ENCODE data around the gene NTRK2. TPM values are rescaled to one million over a fixed set of nuclear protein-coding genes. Genes with fewer than 3 reads are reported as not detected.
A peak's percentile ranks its signal among the peaks of the same experiment; 100 is the strongest.

NTRK2 gene
- total RNA-seq, 2 experiments from 2014 or later, result 0.06 TPM; not detected in 1

DNA sequence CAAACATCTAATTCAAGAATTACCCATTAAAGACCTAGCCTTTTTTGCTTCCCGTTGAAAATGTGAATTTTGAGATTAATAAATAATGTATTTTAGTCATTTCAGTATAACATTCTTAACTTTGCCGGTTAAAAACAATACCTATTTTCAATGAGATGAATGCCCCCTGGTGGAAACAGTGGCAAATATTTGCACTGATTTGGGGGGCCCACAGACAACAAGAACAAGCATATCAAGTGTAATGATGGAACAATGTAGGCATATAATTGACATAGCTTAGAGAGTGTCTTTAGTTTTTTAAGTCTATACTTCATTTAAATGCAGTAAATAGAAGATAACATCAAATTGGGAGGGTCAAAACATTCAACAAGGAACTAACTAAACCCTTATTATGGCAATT lies 111.9 kb downstream of the NTRK2 start:
- no peaks in the 10 kb centered on the region for H3K9me2 ChIP-seq (ENCODE audit: insufficient read depth, low read length)
- no peak overlapping the region for H3K27ac ChIP-seq (ENCODE audit: low read depth, low read length, poor library complexity, severe bottlenecking)

DNA sequence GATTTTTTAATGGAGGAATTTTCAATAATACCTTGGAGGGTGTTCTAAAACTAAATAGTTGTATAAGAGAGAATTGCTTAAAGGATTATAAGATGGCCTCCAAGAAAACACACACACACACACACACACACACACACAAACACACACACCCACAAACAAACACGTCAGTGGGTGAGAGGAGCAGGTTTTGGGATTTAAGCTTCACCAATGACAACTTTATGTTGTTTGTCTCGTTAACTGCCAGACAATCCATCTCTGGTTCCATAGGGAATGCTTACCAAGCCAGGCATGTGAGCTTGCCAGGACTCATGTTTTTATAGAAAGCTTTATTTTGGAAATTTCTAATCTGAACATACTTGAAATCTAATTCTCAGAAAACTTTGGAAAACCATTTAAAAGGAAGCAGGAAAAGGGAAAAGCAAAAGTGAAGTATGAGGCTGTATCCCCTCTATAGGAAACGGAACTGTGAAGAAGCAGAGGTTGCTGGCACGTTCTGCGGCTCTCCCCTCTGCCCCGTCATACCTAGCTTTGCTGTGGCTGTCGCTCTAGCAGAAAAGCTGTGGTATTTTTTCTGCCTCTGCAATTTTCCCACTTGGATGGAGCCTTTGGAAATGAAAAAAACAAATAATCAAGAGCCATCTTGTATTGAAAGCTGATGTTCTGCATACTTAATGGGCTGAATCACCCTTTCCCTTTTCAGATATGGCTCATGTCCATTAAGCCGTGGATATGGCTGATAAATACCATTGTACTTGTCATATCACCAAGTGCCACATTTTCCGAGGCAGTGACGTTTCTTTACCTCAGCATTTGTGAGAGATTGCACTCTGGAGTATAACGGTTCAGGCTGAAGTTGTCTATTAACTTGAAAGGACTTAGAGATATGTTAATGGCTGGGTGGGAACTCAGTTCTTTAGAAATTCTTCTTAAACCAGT lies 112.7 kb downstream of the NTRK2 start:
- ChIA-PET POLR2A (interaction anchor here (0.7 to 0.8 kb wide), 2 partner anchors 16 to 385 kb away, joined by 3 to 4 read pairs; no protein-coding TSS in a partner anchor), CTCF (ENCODE audit: unreplicated experiment) (no interaction called here)
- no peak overlapping the region for H3K4me3 ChIP-seq (ENCODE audit: low read depth, low read length, poor library complexity, severe bottlenecking)
- no peaks in the 10 kb centered on the region for H3K79me2 ChIP-seq (ENCODE audit: insufficient read depth, low read depth, low read length)
- TF ChIP-seq, protein P1, sequence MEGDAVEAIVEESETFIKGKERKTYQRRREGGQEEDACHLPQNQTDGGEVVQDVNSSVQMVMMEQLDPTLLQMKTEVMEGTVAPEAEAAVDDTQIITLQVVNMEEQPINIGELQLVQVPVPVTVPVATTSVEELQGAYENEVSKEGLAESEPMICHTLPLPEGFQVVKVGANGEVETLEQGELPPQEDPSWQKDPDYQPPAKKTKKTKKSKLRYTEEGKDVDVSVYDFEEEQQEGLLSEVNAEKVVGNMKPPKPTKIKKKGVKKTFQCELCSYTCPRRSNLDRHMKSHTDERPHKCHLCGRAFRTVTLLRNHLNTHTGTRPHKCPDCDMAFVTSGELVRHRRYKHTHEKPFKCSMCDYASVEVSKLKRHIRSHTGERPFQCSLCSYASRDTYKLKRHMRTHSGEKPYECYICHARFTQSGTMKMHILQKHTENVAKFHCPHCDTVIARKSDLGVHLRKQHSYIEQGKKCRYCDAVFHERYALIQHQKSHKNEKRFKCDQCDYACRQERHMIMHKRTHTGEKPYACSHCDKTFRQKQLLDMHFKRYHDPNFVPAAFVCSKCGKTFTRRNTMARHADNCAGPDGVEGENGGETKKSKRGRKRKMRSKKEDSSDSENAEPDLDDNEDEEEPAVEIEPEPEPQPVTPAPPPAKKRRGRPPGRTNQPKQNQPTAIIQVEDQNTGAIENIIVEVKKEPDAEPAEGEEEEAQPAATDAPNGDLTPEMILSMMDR (conservative IDR thresholded peaks at IDR 0.05; ENCODE audit: low read length), result no peak
- no peak for TF ChIP-seq EZH2phosphoT487 (IDR thresholded peaks at IDR 0.05; ENCODE audit: borderline replicate concordance, low read depth, low read length)
- H3K36me3 ChIP-seq (ENCODE audit: insufficient read depth, low read length), result no peaks in the 10 kb centered on the region
- no peak overlapping the region for H3K27ac ChIP-seq (ENCODE audit: low read depth, low read length, poor library complexity, severe bottlenecking)
- H2AFZ ChIP-seq (ENCODE audit: low read length), result no peak overlapping the region
- intact Hi-C loops (cut with micrococcal nuclease; ENCODE audit: unreplicated experiment), result loop anchor here (5.0 kb wide), 1 partner anchor 385 kb away; no protein-coding TSS in a partner anchor
- H3K4me1 ChIP-seq (ENCODE audit: insufficient read depth, low read length, poor library complexity, severe bottlenecking), result no peaks in the 10 kb centered on the region
- H3K9me2 ChIP-seq (ENCODE audit: insufficient read depth, low read length), result no peaks in the 10 kb centered on the region
- no peak overlapping the region for H3K4me2 ChIP-seq (ENCODE audit: low read length)
- no peak for DNase-seq (ENCODE audit: low spot score)
- BruUV-seq (replicated peaks), result no TSS peak
- H3K9me3 ChIP-seq (ENCODE audit: low read length), result no peaks in the 10 kb centered on the region
- H4K20me1 ChIP-seq (ENCODE audit: insufficient read depth, low read length), result no peaks in the 10 kb centered on the region

More for the DNA sequence above, 111.9 kb downstream of the NTRK2 start:
- TF ChIP-seq, protein P1 (conservative IDR thresholded peaks at IDR 0.05; ENCODE audit: low read length), result peak; percentile 77
- TF ChIP-seq EZH2phosphoT487 (IDR thresholded peaks at IDR 0.05; ENCODE audit: borderline replicate concordance, low read depth, low read length), result no peak
- POLR2A ChIA-PET, result interaction anchor here (0.7 to 0.8 kb wide), 2 partner anchors 17 to 384 kb away, joined by 3 to 4 read pairs; no protein-coding TSS in a partner anchor
- Histone ChIP-seq H3K4me3 (ENCODE audit: low read depth, low read length, poor library complexity, severe bottlenecking) (no peak overlapping the region), H2AFZ (ENCODE audit: low read length) (no peak overlapping the region), H4K20me1 (ENCODE audit: insufficient read depth, low read length) (no peaks in the 10 kb centered on the region), H3K4me1 (ENCODE audit: insufficient read depth, low read length, poor library complexity, severe bottlenecking) (no peaks in the 10 kb centered on the region), H3K79me2 (ENCODE audit: insufficient read depth, low read depth, low read length) (no peaks in the 10 kb centered on the region), H3K4me2 (ENCODE audit: low read length) (no peak overlapping the region), H3K9me3 (ENCODE audit: low read length) (no peaks in the 10 kb centered on the region), H3K36me3 (ENCODE audit: insufficient read depth, low read length) (no peaks in the 10 kb centered on the region)
- no TSS peak for BruUV-seq (replicated peaks)
- CTCF ChIA-PET (ENCODE audit: unreplicated experiment), result no interaction called here
- intact Hi-C loops (cut with micrococcal nuclease; ENCODE audit: unreplicated experiment), result loop anchor here (5.0 kb wide), 1 partner anchor 384 kb away; no protein-coding TSS in a partner anchor
- peak; percentile 16 for DNase-seq (ENCODE audit: low spot score)

Data from OCI-LY7 (cell line).